Activated B cell treated with CpG ODN at 0.5 μM for 24 hours (primary cell): ENCODE data around the gene LPIN2. TPM values are rescaled to one million over a fixed set of nuclear protein-coding genes. Genes with fewer than 3 reads are reported as not detected.

Experiments used
- ATAC-seq: fragments of 200-7000 bp; cut with Tn5 transposase; one replicate; pipeline ENCODE4 v1.10.0; 2021; ENCODE audit warnings: low read depth, mild to moderate bottlenecking, moderate library complexity
- CTCF ChIA-PET: fragments of 350-600 bp; sonication (Branson Sonifier 250); formaldehyde crosslinking; loops from one replicate; lab custom pipeline; 2021; ENCODE audit warnings: antibody characterized with exemption; lab: Charles Lee
- POLR2A ChIA-PET: fragments of 350-600 bp; sonication (Branson Sonifier 250); formaldehyde crosslinking; loops from one replicate; lab custom pipeline; 2021; ENCODE audit warnings: antibody characterized with exemption; lab: Charles Lee
- DNase-seq: peaks from one replicate; pipeline ENCODE4 v3.0.0; 2022
- H3K27ac Mint-ChIP-seq: one replicate; pipeline ENCODE4 v1.8.0; 2020; ENCODE audit warnings: mixed read lengths
- H3K27me3 Mint-ChIP-seq: one replicate; pipeline ENCODE4 v1.8.0; 2021; ENCODE audit warnings: mixed read lengths
- H3K36me3 Mint-ChIP-seq: one replicate; pipeline ENCODE4 v1.8.0; 2021; ENCODE audit warnings: low read depth, mixed read lengths
- H3K4me1 Mint-ChIP-seq: one replicate; pipeline ENCODE4 v1.8.0; 2021; ENCODE audit warnings: mixed read lengths
- H3K4me3 Mint-ChIP-seq: one replicate; pipeline ENCODE4 v1.8.0; 2020; ENCODE audit warnings: mild to moderate bottlenecking, mixed read lengths
- H3K9me3 Mint-ChIP-seq: one replicate; pipeline ENCODE4 v1.8.0; 2020; ENCODE audit warnings: mixed read lengths
- CTCF ChIP-seq: fragments of 200-600 bp; IDR thresholded peaks from one replicate; pipeline ENCODE4 v1.8.0; 2022; ENCODE audit warnings: antibody characterized with exemption, mild to moderate bottlenecking
- intact Hi-C: fragments of 100-400 bp; cut with micrococcal nuclease; formaldehyde crosslinking; loops from one replicate; pipeline ENCODE4 v1.15.1; 2024
- total RNA-seq: library from RNA; stranded (reverse); gene quantifications from 2 replicates; pipeline ENCODE4 v1.2.3, GENCODE V29; 2022

LPIN2 gene
- total RNA-seq, 1 donor from 2014 or later, result 24.4 TPM

GRCh38 chr18:2966560-2966959 lies 46.4 kb downstream of the LPIN2 start:
- CTCF ChIA-PET, result no interaction called here
- Mint-ChIP-seq H3K27me3 (no peaks in the 10 kb centered on the region), H3K27ac (peak overlapping the region; percentile 94), H3K9me3 (no peaks in the 10 kb centered on the region), H3K4me3 (no peak overlapping the region), H3K4me1 (peaks cover 92% of the 10 kb centered on the region), H3K36me3 (no peaks in the 10 kb centered on the region)
- ATAC-seq (no peak), DNase-seq (no peak)
- intact Hi-C loops, result no loop called here
- POLR2A ChIA-PET, result interaction anchor here (0.8 to 14.6 kb wide), 3 partner anchors 8 to 281 kb away, joined by 4 to 294 read pairs (median 4); partner anchors contain the start of gene MYL12A
- TF ChIP-seq CTCF, result no peak

DNA sequence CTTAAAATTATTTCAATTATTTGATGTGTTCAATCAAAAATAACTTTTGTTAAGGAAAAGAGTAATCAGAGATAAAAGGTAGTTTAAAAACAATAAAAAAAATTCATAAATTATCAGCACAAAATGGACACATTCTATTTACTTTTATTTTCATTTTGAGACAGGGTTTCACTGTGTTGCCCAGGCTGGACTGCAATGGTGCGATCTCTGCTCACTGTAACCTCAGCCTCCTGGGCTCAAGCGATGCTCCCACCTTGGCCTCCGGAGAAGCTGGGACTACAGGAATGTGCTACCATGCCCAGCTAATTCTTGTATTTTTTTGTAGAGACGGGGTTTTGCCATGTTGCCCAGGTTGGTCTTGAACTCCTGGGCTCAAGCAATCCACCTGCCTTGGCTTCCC lies 47.1 kb downstream of the LPIN2 start:
- TF ChIP-seq CTCF, result no peak
- H3K4me3 Mint-ChIP-seq, result no peak overlapping the region
- peaks cover 92% of the 10 kb centered on the region for H3K4me1 Mint-ChIP-seq
- H3K27me3 Mint-ChIP-seq, result no peaks in the 10 kb centered on the region
- CTCF ChIA-PET, result interaction anchor here (0.9 kb wide), 1 partner anchor 20 kb away, joined by 4 read pairs; no protein-coding TSS in a partner anchor
- DNase-seq (no peak), ATAC-seq (no peak)
- H3K27ac Mint-ChIP-seq, result no peak overlapping the region
- H3K36me3 Mint-ChIP-seq, result no peaks in the 10 kb centered on the region
- intact Hi-C loops, result no loop called here
- POLR2A ChIA-PET, result no interaction called here
- H3K9me3 Mint-ChIP-seq, result no peaks in the 10 kb centered on the region

- Mint-ChIP-seq H3K4me1 (peaks cover 91% of the 10 kb centered on the region), H3K36me3 (no peaks in the 10 kb centered on the region), H3K9me3 (no peaks in the 10 kb centered on the region), H3K27me3 (no peaks in the 10 kb centered on the region), H3K4me3 (no peak overlapping the region), H3K27ac (no peak overlapping the region)
- TF ChIP-seq CTCF, result no peak
- DNase-seq (no peak), ATAC-seq (no peak)
- ChIA-PET CTCF (no interaction called here), POLR2A (interaction anchor here (8.4 to 10.5 kb wide), 2 partner anchors 10 to 282 kb away, joined by 55 to 294 read pairs; partner anchors contain the start of gene MYL12A)
- intact Hi-C loops, result loop anchor here (5.0 kb wide), 2 partner anchors 488 to 633 kb away; partner anchors contain the start of gene TGIF1
These were observed 48.5 kb downstream of the LPIN2 start for GRCh38 chr18:2964361-2965010.

Other genes starting within 250 kb of the LPIN2 start
- 73.0 and 80.9 TPM in 2 replicates for gene EMILIN2, start 166.1 kb downstream of the LPIN2 start, total RNA-seq
- 4.1 and 4.9 TPM in 2 replicates for gene MYOM1, start 206.8 kb upstream of the LPIN2 start, total RNA-seq
- 394 and 395 TPM in 2 replicates for gene MYL12A, start 234.7 kb upstream of the LPIN2 start, total RNA-seq
- gene MYL12B, start 249.0 kb upstream of the LPIN2 start, total RNA-seq, result 185 and 198 TPM in 2 replicates